Fibroblast of skin of right quadriceps (primary cell): ENCODE results near the gene SELENOO.
"Not testable (repeated sequence)": the region's sequence is repeated elsewhere in the genome, so short reads cannot be mapped to it uniquely, and the experiment has no call there.

Experiments
- DNase-seq: peaks from one replicate; pipeline ENCODE4 v3.0.0-alpha.2; 2013

SELENOO gene

GRCh38 chr22:50200461-50201190, at the start of gene SELENOO:
TSS of gene SELENOO (plus strand) at chr22:50201011. CDS start at chr22:50201037, 26 bp downstream.
- peak; percentile 87 for DNase-seq

- no peak for DNase-seq
Measured at GRCh38 chr22:50151571-50152537, 49.0 kb upstream of the SELENOO start.

- DNase-seq = no peak
Measured at GRCh38 chr22:50153056-50153755, 47.6 kb upstream of the SELENOO start.

- DNase-seq = no peak
Measured at GRCh38 chr22:50153756-50154140, 47.1 kb upstream of the SELENOO start.

GRCh38 chr22:50157709-50158375, 43.0 kb upstream of the SELENOO start:
- DNase-seq = no peak

GRCh38 chr22:50160947-50161346, 39.9 kb upstream of the SELENOO start:
- DNase-seq = no peak

- DNase-seq = no peak
Measured at GRCh38 chr22:50161508-50162390, 39.1 kb upstream of the SELENOO start.

GRCh38 chr22:50162391-50162956, 38.3 kb upstream of the SELENOO start:
- DNase-seq = no peak

- DNase-seq = no peak
Measured at GRCh38 chr22:50165436-50166123, 35.2 kb upstream of the SELENOO start.

GRCh38 chr22:50167689-50168489, 32.9 kb upstream of the SELENOO start:
- DNase-seq = no peak

- not testable (repeated sequence) for DNase-seq
Measured at GRCh38 chr22:50168490-50169180, 32.2 kb upstream of the SELENOO start.

GRCh38 chr22:50169181-50169759, 31.5 kb upstream of the SELENOO start:
- no peak for DNase-seq

GRCh38 chr22:50169774-50170341, 31.0 kb upstream of the SELENOO start:
- peak; percentile 17 for DNase-seq

- DNase-seq = no peak
Measured at GRCh38 chr22:50170453-50171318, 30.1 kb upstream of the SELENOO start, which contains the start of gene PANX2. TSS of gene PANX2 (plus strand) at chr22:50170731. CDS start at chr22:50170731, 0 bp downstream.

- DNase-seq = no peak
Measured at GRCh38 chr22:50171319-50171964, 29.4 kb upstream of the SELENOO start.

GRCh38 chr22:50171965-50172421, 28.8 kb upstream of the SELENOO start:
- no peak for DNase-seq
